Mononuclear cell (primary cell): ENCODE data around the gene FDX2. TPM values are rescaled to one million over a fixed set of nuclear protein-coding genes. Genes with fewer than 3 reads are reported as not detected.

Source experiments
- H3K27me3 ChIP-seq: 2 replicates; pipeline ENCODE4 v1.6.0; 2011; ENCODE audit warnings: low read length, control low read depth; ENCODE audit not compliant: insufficient read depth
- H3K4me1 ChIP-seq: 2 replicates; pipeline ENCODE4 v1.5.1; 2011; ENCODE audit warnings: mild to moderate bottlenecking, low read length, control low read depth; ENCODE audit not compliant: insufficient read depth
- H3K4me3 ChIP-seq: 2 replicates; pipeline ENCODE4 v1.5.1; 2011; ENCODE audit warnings: mild to moderate bottlenecking, low read length, moderate library complexity
- H3K9me3 ChIP-seq: 2 replicates; pipeline ENCODE4 v1.5.1; 2011; ENCODE audit warnings: low read depth, mild to moderate bottlenecking, control low read depth, low read length
- total RNA-seq: library from RNA; depleted of rRNA; stranded (reverse); fragments of >200 nt; gene quantifications from one replicate; pipeline ENCODE4 v1.2.3, GENCODE V29; 2012

Gene FDX2
- 1.5 TPM for total RNA-seq

- Histone ChIP-seq H3K4me3 (peak within 1 kb of the TSS; percentile 66), H3K9me3 (no peaks in the 10 kb centered on the region), H3K27me3 (no peaks in the 10 kb centered on the region)
Observed at GRCh38 chr19:10315335-10316214, at the start of gene FDX2. Gene FDX2, minus strand, starts transcription at chr19:10316015. Its CDS starts 19 bp downstream, at chr19:10315996.

GRCh38 chr19:10365518-10365917, 49.7 kb upstream of the FDX2 start:
- no peak overlapping the region for H3K4me3 ChIP-seq
- no peaks in the 10 kb centered on the region for H3K9me3 ChIP-seq
- H3K4me1 ChIP-seq, result no peaks in the 10 kb centered on the region
- H3K27me3 ChIP-seq, result no peaks in the 10 kb centered on the region

More at GRCh38 chr19:10315335-10316214, at the start of gene FDX2:
- H3K4me1 ChIP-seq, result peaks cover 16% of the 10 kb centered on the region

- no peaks in the 10 kb centered on the region for H3K27me3 ChIP-seq
- H3K9me3 ChIP-seq, result no peaks in the 10 kb centered on the region
- H3K4me1 ChIP-seq, result no peaks in the 10 kb centered on the region
- no peak overlapping the region for H3K4me3 ChIP-seq
Observed at GRCh38 chr19:10364644-10365043, 48.8 kb upstream of the FDX2 start.

- Histone ChIP-seq H3K4me1 (no peaks in the 10 kb centered on the region), H3K4me3 (no peak overlapping the region), H3K27me3 (no peaks in the 10 kb centered on the region), H3K9me3 (no peaks in the 10 kb centered on the region)
Observed at GRCh38 chr19:10363789-10364281, 48.0 kb upstream of the FDX2 start.

GRCh38 chr19:10362259-10362658, 46.4 kb upstream of the FDX2 start:
- H3K4me1 ChIP-seq, result no peaks in the 10 kb centered on the region
- H3K4me3 ChIP-seq, result no peak overlapping the region
- H3K27me3 ChIP-seq, result no peaks in the 10 kb centered on the region
- no peaks in the 10 kb centered on the region for H3K9me3 ChIP-seq

GRCh38 chr19:10361569-10362011, 45.8 kb upstream of the FDX2 start:
- H3K4me3 ChIP-seq, result no peak overlapping the region
- no peaks in the 10 kb centered on the region for H3K9me3 ChIP-seq
- H3K4me1 ChIP-seq, result no peaks in the 10 kb centered on the region
- H3K27me3 ChIP-seq, result no peaks in the 10 kb centered on the region

- no peaks in the 10 kb centered on the region for H3K4me1 ChIP-seq
Observed at GRCh38 chr19:10356431-10356830, 40.6 kb upstream of the FDX2 start.

GRCh38 chr19:10353793-10354391, 38.1 kb upstream of the FDX2 start:
- H3K27me3 ChIP-seq, result no peaks in the 10 kb centered on the region
- no peaks in the 10 kb centered on the region for H3K4me1 ChIP-seq
- no peaks in the 10 kb centered on the region for H3K9me3 ChIP-seq
- no peak overlapping the region for H3K4me3 ChIP-seq

More at GRCh38 chr19:10356431-10356830, 40.6 kb upstream of the FDX2 start:
- Histone ChIP-seq H3K4me3 (no peak overlapping the region), H3K9me3 (no peaks in the 10 kb centered on the region), H3K27me3 (no peaks in the 10 kb centered on the region)

GRCh38 chr19:10352764-10353671, 37.2 kb upstream of the FDX2 start:
- Histone ChIP-seq H3K9me3 (no peaks in the 10 kb centered on the region), H3K4me1 (no peaks in the 10 kb centered on the region), H3K27me3 (no peaks in the 10 kb centered on the region), H3K4me3 (no peak overlapping the region)

GRCh38 chr19:10346509-10346908, 30.7 kb upstream of the FDX2 start:
- H3K4me3 ChIP-seq, result no peak overlapping the region
- H3K9me3 ChIP-seq, result no peaks in the 10 kb centered on the region
- H3K27me3 ChIP-seq, result no peaks in the 10 kb centered on the region
- H3K4me1 ChIP-seq, result peaks cover 30% of the 10 kb centered on the region

- no peak overlapping the region for H3K4me3 ChIP-seq
- no peaks in the 10 kb centered on the region for H3K9me3 ChIP-seq
- peaks cover 42% of the 10 kb centered on the region for H3K4me1 ChIP-seq
- no peaks in the 10 kb centered on the region for H3K27me3 ChIP-seq
Observed at GRCh38 chr19:10344780-10345179, 29.0 kb upstream of the FDX2 start.

- no peaks in the 10 kb centered on the region for H3K9me3 ChIP-seq
- H3K4me3 ChIP-seq, result no peak overlapping the region
- H3K27me3 ChIP-seq, result no peaks in the 10 kb centered on the region
- H3K4me1 ChIP-seq, result peaks cover 55% of the 10 kb centered on the region
Observed at GRCh38 chr19:10343495-10343894, 27.7 kb upstream of the FDX2 start.

GRCh38 chr19:10339977-10340376, 24.2 kb upstream of the FDX2 start:
- Histone ChIP-seq H3K4me1 (peaks cover 51% of the 10 kb centered on the region), H3K4me3 (no peak overlapping the region), H3K9me3 (no peaks in the 10 kb centered on the region), H3K27me3 (no peaks in the 10 kb centered on the region)

- Histone ChIP-seq H3K27me3 (no peaks in the 10 kb centered on the region), H3K4me1 (peaks cover 53% of the 10 kb centered on the region), H3K9me3 (no peaks in the 10 kb centered on the region), H3K4me3 (peak within 1 kb of the TSS; percentile 68)
Observed at GRCh38 chr19:10339380-10339960, 23.7 kb upstream of the FDX2 start, which contains the start of gene ICAM3. Gene ICAM3, minus strand, starts transcription at chr19:10339624. Its CDS starts 10 bp downstream, at chr19:10339614.
